ENCODE results near the gene CORO2A.

DNA sequence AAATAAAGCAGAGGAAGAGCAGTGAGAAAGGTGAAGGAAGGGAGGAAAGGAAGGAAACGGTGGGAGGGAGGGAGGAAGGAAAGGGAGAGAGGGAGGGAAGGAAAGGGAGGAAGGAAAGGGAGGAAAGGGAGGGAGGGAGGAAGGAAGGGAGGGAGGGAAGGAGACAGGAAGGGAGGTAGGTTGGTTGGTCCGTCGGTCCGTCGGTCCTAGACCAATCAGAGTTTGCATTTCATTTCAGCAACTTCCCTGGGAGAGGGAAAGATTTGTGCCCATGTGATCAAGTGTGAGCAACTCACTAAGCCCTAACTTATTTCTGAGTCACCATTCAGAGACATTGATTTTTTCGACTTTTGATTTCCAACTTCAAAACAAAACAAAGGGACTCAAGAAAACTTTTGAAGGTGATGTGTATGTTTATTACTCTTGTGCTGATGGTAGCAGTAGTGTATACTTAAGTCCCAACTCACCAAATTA, 117.1 kb downstream of the CORO2A start:
- no peak for TF ChIP-seq CTCF (IDR thresholded peaks at IDR 0.05)
- no peak for TF ChIP-seq POLR2A (IDR thresholded peaks at IDR 0.05)
- no peak for TF ChIP-seq POLR2AphosphoS5 (IDR thresholded peaks at IDR 0.05)
